GM12891 (cell line): ENCODE measurements around the gene THTPA.

Experiments used
- PAX5 ChIP-seq: IDR thresholded peaks from 2 replicates; pipeline ENCODE4 v1.6.1; 2011; ENCODE audit warnings: low read length, moderate library complexity, mild to moderate bottlenecking; ENCODE audit not compliant: insufficient read depth, severe bottlenecking
- POLR2A ChIP-seq: IDR thresholded peaks from 2 replicates; pipeline ENCODE4 v1.6.1; 2011; ENCODE audit warnings: low read depth, low read length, control low read depth
- POLR2AphosphoS5 ChIP-seq: IDR thresholded peaks from 2 replicates; pipeline ENCODE4 v1.6.1; 2011; ENCODE audit warnings: low read depth, low read length, control low read depth
- POU2F2 ChIP-seq: IDR thresholded peaks from 2 replicates; pipeline ENCODE4 v1.6.1; 2011; ENCODE audit warnings: low read depth, mild to moderate bottlenecking, control low read depth, low read length, moderate library complexity
- TAF1 ChIP-seq: IDR thresholded peaks from 2 replicates; pipeline ENCODE4 v1.6.1; 2011; ENCODE audit warnings: low read depth, low read length, control low read depth

- no peak for TF ChIP-seq POLR2AphosphoS5
- TF ChIP-seq POLR2A = no peak
- no peak for TF ChIP-seq TAF1
- no peak for TF ChIP-seq PAX5
- no peak for TF ChIP-seq POU2F2
Observed at GRCh38 chr14:23589606-23590005, 33.5 kb downstream of the THTPA start.
